Activated CD4-positive, alpha-beta T cell treated with anti-CD3 and anti-CD28 coated beads, Interleukin-2, amount 10 ng/mL, durations not matched to agents 24 days and 14 days (primary cell): ENCODE results near the gene NUDT5. TPM values are rescaled to one million over a fixed set of nuclear protein-coding genes. Genes with fewer than 3 reads are reported as not detected.
"Not testable (repeated sequence)": the region's sequence is repeated elsewhere in the genome, so short reads cannot be mapped to it uniquely, and the experiment has no call there.

Experiments used
- DNase-seq: peaks from one replicate; pipeline ENCODE4 v3.0.0; 2022
- H3K27ac Mint-ChIP-seq: one replicate; pipeline ENCODE4 v1.8.0; 2022; ENCODE audit warnings: mild to moderate bottlenecking, mixed read lengths
- H3K27me3 Mint-ChIP-seq: one replicate; pipeline ENCODE4 v1.8.0; 2022; ENCODE audit warnings: mixed read lengths
- H3K36me3 Mint-ChIP-seq: one replicate; pipeline ENCODE4 v1.8.0; 2022; ENCODE audit warnings: low read depth, mild to moderate bottlenecking, mixed read lengths
- H3K4me1 Mint-ChIP-seq: one replicate; pipeline ENCODE4 v1.8.0; 2021; ENCODE audit warnings: mixed read lengths
- H3K4me3 Mint-ChIP-seq: one replicate; pipeline ENCODE4 v1.8.0; 2022; ENCODE audit warnings: mild to moderate bottlenecking, moderate library complexity, mixed read lengths
- H3K9me3 Mint-ChIP-seq: one replicate; pipeline ENCODE4 v1.8.0; 2021; ENCODE audit warnings: mixed read lengths
- intact Hi-C: fragments of 100-400 bp; cut with micrococcal nuclease; formaldehyde crosslinking; loops from one replicate; pipeline ENCODE4 v1.15.1; 2023
- total RNA-seq: library from RNA; stranded (reverse); gene quantifications from 2 replicates; pipeline ENCODE4 v1.2.3, GENCODE V29; 2022

Gene NUDT5
- total RNA-seq, 1 donor from 2014 or later: 128 TPM

DNA sequence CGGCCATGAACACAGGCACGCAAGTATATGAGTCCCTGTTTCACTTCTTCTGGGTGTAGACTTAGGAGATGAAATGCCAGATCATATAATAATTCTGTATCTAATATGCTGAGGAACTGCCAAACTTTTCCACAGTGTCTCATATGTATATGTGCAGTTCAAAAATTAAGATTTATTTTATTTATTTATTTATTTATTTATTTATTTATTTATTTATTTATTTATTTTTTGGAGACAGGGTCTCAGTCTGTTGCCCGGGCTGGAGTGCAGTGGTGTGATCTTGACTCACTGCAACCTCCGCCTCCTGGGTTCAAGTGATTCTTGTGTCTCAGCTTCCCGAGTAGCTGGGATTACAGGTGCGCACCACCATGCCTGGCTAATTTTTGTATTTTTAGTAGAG, 24.2 kb downstream of the NUDT5 start:
- H3K27me3 Mint-ChIP-seq, H3K4me3 Mint-ChIP-seq, intact Hi-C loops, H3K4me1 Mint-ChIP-seq, H3K27ac Mint-ChIP-seq, DNase-seq, H3K9me3 Mint-ChIP-seq: not testable (repeated sequence)
- H3K36me3 Mint-ChIP-seq: peaks cover 53% of the 10 kb centered on the region

DNA sequence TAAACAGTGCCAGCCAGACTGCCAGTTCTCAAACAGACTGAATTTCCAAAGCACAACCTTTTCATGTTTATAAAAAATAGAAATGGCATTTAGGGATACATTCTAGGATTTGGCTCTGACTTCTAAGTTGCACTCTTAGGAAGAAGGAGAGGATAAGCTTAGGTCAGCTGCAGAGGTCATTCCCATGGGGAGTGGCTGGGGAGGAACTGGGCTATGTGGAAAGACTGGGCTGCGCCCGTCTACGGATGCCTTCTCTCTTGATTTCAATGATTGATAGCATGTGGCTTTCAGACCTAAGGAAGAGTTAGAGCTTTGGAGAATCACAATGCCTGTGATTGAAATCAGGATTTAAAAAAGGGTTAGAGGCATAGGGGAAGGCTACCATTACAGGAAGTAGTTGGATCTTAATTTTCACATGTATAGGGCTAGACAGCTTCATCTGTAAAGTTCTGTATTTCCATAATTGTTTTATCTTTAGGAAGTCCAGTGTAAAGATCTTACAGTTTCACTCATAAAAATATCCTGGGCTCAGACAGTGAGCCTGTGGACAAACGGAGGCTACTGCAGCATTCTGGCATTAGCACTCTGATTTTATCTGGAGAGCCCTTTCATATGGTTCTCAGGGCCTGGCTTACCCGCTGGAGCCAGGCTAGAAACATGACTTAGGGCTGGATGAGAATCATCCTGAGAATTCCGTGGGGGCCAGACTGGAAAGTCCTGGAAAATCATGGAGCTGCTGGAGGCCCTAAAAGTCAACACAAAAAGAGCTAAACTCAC, 29.5 kb downstream of the NUDT5 start:
- no peaks in the 10 kb centered on the region for H3K27me3 Mint-ChIP-seq

DNA sequence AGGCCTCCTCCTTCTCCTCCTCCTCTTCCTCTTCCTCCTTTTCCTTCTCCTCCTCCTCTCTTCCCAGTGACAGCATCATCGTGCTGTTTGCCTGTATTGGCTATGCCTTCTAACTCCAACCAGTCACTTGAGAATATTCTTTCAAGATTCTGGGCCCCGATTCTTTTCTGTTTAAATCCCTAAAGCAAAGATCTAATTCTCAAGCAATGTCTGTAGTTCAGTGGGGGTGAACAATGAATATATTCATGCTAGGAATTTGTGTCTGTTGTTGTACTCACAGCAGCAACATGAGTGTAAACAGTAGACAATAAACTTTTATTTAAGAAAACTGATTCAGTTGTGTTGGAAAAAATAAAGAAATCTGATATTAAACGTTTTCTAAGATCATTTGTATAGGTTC, 30.7 kb downstream of the NUDT5 start:
- intact Hi-C loops: no loop called here
- Mint-ChIP-seq H3K27ac (peak overlapping the region; percentile 42), H3K36me3 (peaks cover 53% of the 10 kb centered on the region), H3K4me1 (no peaks in the 10 kb centered on the region), H3K9me3 (no peaks in the 10 kb centered on the region), H3K27me3 (no peaks in the 10 kb centered on the region), H3K4me3 (no peak overlapping the region)
- DNase-seq: no peak

More for the DNA sequence above, 29.5 kb downstream of the NUDT5 start:
- no peaks in the 10 kb centered on the region for H3K9me3 Mint-ChIP-seq
- no peak overlapping the region for H3K4me3 Mint-ChIP-seq
- intact Hi-C loops: no loop called here
- H3K27ac Mint-ChIP-seq: no peak overlapping the region
- H3K36me3 Mint-ChIP-seq: peaks cover 55% of the 10 kb centered on the region
- no peak for DNase-seq
- H3K4me1 Mint-ChIP-seq: no peaks in the 10 kb centered on the region

DNA sequence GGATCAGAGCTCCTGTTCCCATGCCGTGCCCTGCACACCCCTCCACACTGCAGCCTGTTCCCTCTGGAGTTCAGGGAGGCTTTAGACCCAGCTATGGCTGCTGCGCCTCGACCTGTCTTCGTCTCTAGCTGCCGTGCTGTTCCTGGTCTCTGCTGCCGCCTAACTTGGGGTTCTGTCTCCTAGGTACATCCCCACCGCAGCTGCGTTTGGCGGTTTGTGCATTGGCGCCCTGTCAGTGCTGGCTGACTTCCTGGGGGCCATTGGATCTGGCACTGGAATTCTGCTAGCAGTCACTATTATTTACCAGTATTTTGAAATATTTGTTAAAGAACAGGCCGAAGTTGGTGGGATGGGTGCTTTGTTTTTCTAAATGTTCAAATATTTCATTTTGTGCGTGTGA, 31.6 kb downstream of the NUDT5 start:
- Mint-ChIP-seq H3K27me3 (no peaks in the 10 kb centered on the region), H3K27ac (no peak overlapping the region), H3K9me3 (no peaks in the 10 kb centered on the region), H3K36me3 (peaks cover 48% of the 10 kb centered on the region), H3K4me3 (no peak overlapping the region), H3K4me1 (no peaks in the 10 kb centered on the region)
- intact Hi-C loops: no loop called here
- DNase-seq: no peak

DNA sequence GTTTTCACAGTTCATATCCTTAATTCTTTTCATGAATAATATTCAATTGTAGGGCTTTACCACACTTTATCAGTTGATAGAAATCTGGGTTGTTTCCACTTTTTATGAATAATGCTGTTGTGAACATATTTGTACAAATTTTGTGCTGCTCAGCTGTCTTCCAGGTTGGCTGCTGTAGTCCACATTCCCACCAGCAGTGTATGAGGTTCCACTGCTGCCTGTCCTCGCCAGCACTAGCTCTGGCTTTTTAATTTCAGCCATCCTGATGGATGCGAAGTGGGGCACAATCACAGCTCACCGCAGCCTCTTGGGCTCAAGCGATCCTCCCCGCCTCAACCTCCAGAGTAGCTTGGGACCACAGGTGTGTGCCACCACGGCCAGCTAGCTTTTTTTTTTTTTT, 32.8 kb downstream of the NUDT5 start:
- Mint-ChIP-seq H3K4me3 (no peak overlapping the region), H3K27ac (no peak overlapping the region), H3K9me3 (no peaks in the 10 kb centered on the region), H3K36me3 (peaks cover 50% of the 10 kb centered on the region), H3K27me3 (no peaks in the 10 kb centered on the region), H3K4me1 (no peaks in the 10 kb centered on the region)
- DNase-seq: no peak
- intact Hi-C loops: no loop called here

DNA sequence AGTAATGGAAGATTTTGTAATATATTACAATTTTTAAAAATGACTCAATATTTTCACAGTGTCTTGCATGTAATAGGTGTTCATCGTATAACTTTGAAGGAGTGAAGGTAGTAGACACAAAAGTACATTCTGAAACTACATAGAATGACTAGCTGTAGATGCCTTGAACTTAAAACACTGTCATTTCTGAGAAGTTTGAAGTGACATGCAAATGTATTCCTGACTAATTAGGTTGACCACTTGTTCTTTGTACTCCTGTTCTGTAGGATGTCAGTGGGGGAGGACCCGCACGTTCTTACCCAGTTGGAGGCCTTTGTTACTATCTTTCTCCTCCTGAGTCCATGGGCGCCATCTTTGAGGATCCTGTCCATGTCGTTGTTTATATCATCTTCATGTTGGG, 35.0 kb downstream of the NUDT5 start:
- DNase-seq: no peak
- H3K27ac Mint-ChIP-seq: no peak overlapping the region
- no peak overlapping the region for H3K4me3 Mint-ChIP-seq
- no peaks in the 10 kb centered on the region for H3K9me3 Mint-ChIP-seq
- H3K4me1 Mint-ChIP-seq: no peaks in the 10 kb centered on the region
- no peaks in the 10 kb centered on the region for H3K27me3 Mint-ChIP-seq
- H3K36me3 Mint-ChIP-seq: peaks cover 51% of the 10 kb centered on the region
- intact Hi-C loops: no loop called here

DNA sequence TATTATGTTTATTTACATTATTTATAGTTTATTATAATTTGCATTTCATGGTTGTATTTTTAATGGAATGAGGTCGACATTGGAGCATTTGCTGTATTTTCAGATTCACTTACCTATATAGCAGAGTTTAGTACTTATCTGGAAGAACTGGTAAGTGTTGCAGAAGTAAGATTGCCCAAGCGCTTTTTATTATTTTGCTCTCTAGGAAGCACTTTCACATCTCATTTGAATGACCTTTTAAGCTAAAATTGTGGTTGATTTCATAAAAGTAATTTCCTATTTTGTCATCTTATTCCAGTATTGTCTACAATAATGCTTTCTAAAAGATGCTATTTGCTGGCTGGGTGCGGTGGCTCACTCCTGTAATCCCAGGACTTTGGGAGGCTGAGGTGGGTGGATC, 37.6 kb downstream of the NUDT5 start:
- Mint-ChIP-seq H3K27ac (no peak overlapping the region), H3K36me3 (peaks cover 40% of the 10 kb centered on the region), H3K9me3 (no peaks in the 10 kb centered on the region), H3K4me3 (no peak overlapping the region), H3K4me1 (no peaks in the 10 kb centered on the region), H3K27me3 (no peaks in the 10 kb centered on the region)
- DNase-seq: no peak
- intact Hi-C loops: no loop called here

DNA sequence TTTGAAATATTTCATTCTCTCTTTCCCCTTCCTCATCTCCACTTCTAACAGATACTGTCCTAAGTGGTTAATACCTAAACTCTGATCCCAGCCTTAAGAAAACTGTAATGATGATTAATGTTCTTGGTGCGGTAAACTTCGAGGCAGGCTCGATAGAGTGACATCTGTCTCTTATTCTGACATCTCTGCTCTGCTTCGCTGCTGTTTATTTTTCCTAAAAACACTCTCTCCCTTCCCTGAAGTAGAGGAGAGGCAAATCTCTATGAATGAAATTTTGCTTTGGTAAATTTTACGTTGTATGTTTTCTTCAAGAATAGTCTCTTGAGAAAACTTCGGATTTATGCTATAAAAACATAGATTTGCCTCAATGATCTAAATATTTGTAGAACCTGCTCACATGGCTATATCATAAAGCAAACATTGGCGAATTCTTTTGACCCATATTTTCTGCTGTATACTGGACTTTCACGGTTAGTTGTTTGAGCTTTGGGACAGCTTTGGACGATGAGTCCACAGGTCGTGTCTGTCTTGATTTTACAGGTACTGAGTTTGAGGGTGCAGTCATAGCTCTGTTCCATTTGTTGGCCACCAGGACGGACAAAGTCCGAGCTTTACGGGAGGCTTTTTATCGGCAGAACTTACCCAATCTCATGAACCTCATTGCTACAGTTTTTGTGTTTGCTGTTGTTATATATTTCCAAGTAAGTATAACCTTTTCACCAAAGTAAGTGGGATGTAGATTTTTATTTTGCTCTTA, 39.1 kb downstream of the NUDT5 start:
- Mint-ChIP-seq H3K9me3 (no peaks in the 10 kb centered on the region), H3K4me1 (no peaks in the 10 kb centered on the region), H3K36me3 (peaks cover 35% of the 10 kb centered on the region), H3K4me3 (no peak overlapping the region), H3K27ac (no peak overlapping the region), H3K27me3 (no peaks in the 10 kb centered on the region)
- DNase-seq: no peak
- intact Hi-C loops: no loop called here

DNA sequence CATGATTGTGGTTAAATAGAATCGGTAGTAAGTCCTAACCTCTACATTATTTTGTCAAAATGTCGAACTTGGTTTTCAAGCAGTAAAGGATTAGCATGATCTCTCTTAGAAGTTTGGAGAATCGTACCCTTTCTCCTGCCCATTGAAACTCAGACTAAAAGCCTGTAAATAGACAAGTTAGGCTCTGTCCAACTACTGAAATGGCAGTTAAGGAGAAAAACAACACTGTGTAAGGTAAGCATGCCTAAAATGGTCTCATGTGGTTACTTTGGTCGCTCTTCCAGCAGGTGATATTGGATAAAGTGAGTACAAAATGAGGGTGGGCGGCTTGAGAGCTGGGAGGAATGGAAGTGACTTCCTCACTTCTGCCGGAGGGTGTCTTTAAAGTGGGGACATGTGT, 41.2 kb downstream of the NUDT5 start:
- Mint-ChIP-seq H3K4me3 (no peak overlapping the region), H3K27me3 (no peaks in the 10 kb centered on the region), H3K27ac (no peak overlapping the region), H3K9me3 (no peaks in the 10 kb centered on the region), H3K36me3 (peaks cover 37% of the 10 kb centered on the region), H3K4me1 (peaks cover 2% of the 10 kb centered on the region)
- intact Hi-C loops: no loop called here
- no peak for DNase-seq

DNA sequence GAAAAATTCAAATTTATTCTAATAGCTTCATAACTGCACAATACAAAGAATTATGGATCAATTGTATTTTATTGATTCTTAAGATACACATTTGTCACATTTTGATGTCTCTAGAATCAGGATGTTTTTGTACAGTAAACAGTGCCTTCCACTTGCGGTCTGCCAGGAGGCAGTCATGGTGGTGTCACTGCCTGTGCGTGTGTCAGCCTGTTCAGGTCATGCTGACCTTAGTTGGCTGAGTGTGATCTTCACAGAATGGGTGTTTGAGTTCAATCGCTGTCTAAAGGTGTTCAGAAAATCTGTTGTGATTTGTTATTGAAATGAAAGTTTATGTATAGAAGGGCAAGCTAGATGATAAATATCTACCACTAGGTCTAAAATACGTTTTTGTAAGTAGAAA, 45.5 kb downstream of the NUDT5 start:
- intact Hi-C loops: no loop called here
- Mint-ChIP-seq H3K9me3 (no peaks in the 10 kb centered on the region), H3K36me3 (peaks cover 33% of the 10 kb centered on the region), H3K27ac (no peak overlapping the region), H3K4me1 (peaks cover 2% of the 10 kb centered on the region), H3K27me3 (no peaks in the 10 kb centered on the region), H3K4me3 (no peak overlapping the region)
- DNase-seq: no peak

DNA sequence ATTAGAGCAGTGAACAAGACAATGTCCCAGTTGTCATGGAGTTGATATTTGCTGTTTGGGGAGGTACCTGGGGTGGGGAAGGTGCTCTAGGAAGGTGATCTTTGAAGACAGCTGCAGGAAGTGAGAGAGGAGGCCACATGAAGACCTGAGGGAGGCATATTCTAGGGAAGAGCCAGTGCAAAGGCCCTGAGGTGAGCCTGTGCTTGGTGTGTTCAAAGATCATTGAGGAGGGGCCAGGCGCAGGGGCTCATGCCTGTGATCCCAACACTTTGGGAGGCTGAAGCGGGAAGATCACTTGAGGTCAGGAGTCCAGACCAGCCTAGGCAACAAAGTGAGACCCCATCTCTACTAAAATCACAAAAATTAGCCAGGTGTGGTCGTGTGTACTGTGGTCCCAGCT, 51.2 kb downstream of the NUDT5 start:
- intact Hi-C loops: no loop called here
- no peak for DNase-seq
- Mint-ChIP-seq H3K4me3 (no peak overlapping the region), H3K27ac (no peak overlapping the region), H3K4me1 (peaks cover 1% of the 10 kb centered on the region), H3K27me3 (no peaks in the 10 kb centered on the region), H3K36me3 (peaks cover 50% of the 10 kb centered on the region), H3K9me3 (no peaks in the 10 kb centered on the region)

DNA sequence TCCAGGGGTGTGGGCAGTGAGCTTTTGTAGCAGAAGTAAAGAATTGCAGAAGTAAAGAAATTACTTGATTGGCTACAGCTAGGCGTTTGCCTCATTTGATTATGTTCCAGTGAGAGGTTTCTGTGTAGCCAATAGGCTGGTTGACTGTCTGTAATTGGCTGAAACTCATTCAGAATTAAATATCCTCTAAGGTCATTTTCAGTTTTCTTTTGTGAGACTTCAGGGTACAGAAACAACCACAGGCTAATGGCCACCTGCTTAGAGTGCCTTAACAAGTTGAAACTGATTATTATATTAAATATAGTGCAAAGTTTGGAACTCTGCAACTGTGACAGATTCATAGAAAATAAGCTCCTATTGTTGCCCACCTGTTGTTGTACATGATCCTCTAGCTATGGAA, 55.7 kb downstream of the NUDT5 start:
- H3K36me3 Mint-ChIP-seq: peaks cover 58% of the 10 kb centered on the region
- no peaks in the 10 kb centered on the region for H3K27me3 Mint-ChIP-seq
- H3K4me1 Mint-ChIP-seq: peaks cover 5% of the 10 kb centered on the region
- intact Hi-C loops: no loop called here
- H3K27ac Mint-ChIP-seq: no peak overlapping the region
- H3K4me3 Mint-ChIP-seq: no peak overlapping the region
- H3K9me3 Mint-ChIP-seq: no peaks in the 10 kb centered on the region
- no peak for DNase-seq

DNA sequence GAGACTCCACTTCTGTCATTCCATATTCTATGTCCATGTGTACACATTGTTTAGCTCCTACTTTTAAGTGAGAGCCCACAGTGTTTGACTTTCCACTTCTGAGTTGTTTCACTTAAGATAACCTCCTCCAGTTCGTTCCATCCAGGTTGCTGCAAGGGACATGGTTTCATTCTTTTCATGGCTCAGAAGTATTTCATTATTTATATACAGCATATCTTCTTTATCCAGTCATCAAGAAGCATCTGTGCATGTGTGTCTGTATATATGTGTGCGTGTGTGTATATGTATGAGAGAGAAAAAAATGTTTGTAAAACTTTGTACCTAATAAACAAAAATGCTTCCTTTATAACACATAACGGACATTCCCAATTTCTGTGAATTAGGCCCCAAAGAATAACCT, 60.1 kb downstream of the NUDT5 start:
- H3K9me3 Mint-ChIP-seq: no peaks in the 10 kb centered on the region
- intact Hi-C loops: no loop called here
- peaks cover 40% of the 10 kb centered on the region for H3K36me3 Mint-ChIP-seq
- no peak overlapping the region for H3K4me3 Mint-ChIP-seq
- no peaks in the 10 kb centered on the region for H3K27me3 Mint-ChIP-seq
- peaks cover 14% of the 10 kb centered on the region for H3K4me1 Mint-ChIP-seq
- DNase-seq: no peak
- peak overlapping the region; percentile 63 for H3K27ac Mint-ChIP-seq

DNA sequence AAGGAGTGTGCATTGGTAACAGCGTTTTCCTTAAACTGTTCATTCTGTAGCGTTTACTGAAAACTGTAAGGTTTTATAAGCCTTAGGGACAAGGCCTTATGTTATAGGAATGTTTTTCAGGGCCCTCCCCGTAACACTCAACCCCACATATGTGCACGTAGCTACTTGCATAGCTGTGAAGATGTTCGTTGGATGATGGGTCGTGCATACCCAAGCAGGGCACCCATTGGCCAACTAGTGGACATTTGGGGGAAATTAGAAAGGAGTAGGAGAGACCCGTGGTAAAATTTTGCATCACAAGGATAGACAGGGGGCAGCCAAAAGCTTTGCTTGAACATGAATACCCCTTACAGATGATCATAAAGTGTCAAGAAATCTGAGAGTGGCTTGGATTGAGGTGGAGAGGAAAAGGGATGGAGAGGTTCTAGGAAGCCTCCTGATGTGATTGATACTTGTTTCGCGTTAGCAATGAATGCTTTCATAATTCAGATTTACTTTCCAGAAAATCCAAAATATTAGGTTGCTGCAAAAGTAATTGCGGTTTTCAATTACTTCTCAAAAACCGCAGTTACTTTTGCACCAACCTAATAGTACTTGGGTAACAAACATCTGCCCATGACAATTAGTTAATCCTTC, 65.3 kb downstream of the NUDT5 start:
- intact Hi-C loops: no loop called here
- H3K4me1 Mint-ChIP-seq: peaks cover 30% of the 10 kb centered on the region
- peak overlapping the region; percentile 85 for H3K4me3 Mint-ChIP-seq
- peak; percentile 81 for DNase-seq
- no peaks in the 10 kb centered on the region for H3K9me3 Mint-ChIP-seq
- H3K27me3 Mint-ChIP-seq: no peaks in the 10 kb centered on the region
- peaks cover 19% of the 10 kb centered on the region for H3K36me3 Mint-ChIP-seq
- peak overlapping the region; percentile 88 for H3K27ac Mint-ChIP-seq
